OCI-LY1 (cell line): Measurements from ENCODE around the gene TMEM44.

Source experiments
- CTCF ChIP-seq: fragments of 200-600 bp; sonication (generic), shearing (Covaris generic); IDR thresholded peaks from 2 replicates; pipeline ENCODE4 v1.5.1; 2017; ENCODE audit warnings: mild to moderate bottlenecking, antibody characterized with exemption, low read length, moderate library complexity, mixed read lengths
- EZH2 ChIP-seq: fragments of 200-600 bp; sonication (generic), shearing (Covaris generic); IDR thresholded peaks from 2 replicates; pipeline ENCODE4 v1.8.0; 2017; ENCODE audit warnings: borderline replicate concordance, mixed run types, mild to moderate bottlenecking, antibody characterized with exemption, low read length, moderate library complexity, mixed read lengths

DNA sequence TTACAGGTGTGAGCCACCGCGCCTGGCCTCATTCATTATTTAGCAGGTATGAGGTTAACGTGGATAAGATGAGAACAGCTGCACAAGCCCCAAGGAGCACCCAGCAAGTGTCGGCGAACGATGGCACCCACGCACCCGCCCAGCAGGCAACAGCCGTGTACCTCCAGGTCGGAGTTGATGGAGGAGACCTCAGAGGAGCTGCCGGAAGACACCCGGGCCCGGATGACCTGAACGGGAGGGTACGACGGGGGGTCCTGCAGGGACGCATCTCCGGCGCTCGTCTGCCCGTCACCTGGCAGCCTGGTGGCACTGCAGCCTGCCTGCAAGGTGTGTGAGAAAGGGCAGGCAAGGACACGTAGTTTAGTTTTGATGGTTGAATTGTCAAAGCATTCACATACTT lies 29.1 kb downstream of the TMEM44 start:
- TF ChIP-seq CTCF = no peak
- no peak for TF ChIP-seq EZH2
